ENCODE data around the gene BEST2.

GRCh38 chr19:12754465-12755196 is 3.0 kb downstream of the BEST2 start:
- no peak for TF ChIP-seq CTCF (conservative IDR thresholded peaks at IDR 0.05)
- no peak for TF ChIP-seq ZFX (IDR thresholded peaks at IDR 0.05)
